HepG2 (cell line): ENCODE data around the gene APH1B. TPM values are rescaled to one million over a fixed set of nuclear protein-coding genes. Genes with fewer than 3 reads are reported as not detected.

Experiments used
- ATAC-seq: fragments of 200-7000 bp; cut with Tn5 transposase; 3 replicates; pipeline ENCODE4 v1.9.1; 2020; ENCODE audit warnings: mild to moderate bottlenecking, moderate library complexity
- BruUV-seq: library from RNA; stranded (reverse); fragments of 400-500 nt; replicated peaks from 2 replicates; lab custom pipeline; 2021; lab: Mats Ljungman, UMichigan
- CTCF ChIA-PET: fragments of 300-600 bp; formaldehyde crosslinking; extraction: SDS; loops from one replicate; lab custom pipeline; 2021; ENCODE audit warnings: low total read pairs, inconsistent platforms, low intra/inter-chr PET ratio; lab: Yijun Ruan, JAX
- POLR2A ChIA-PET: fragments of 350-600 bp; sonication (Branson Sonifier 250); formaldehyde crosslinking; loops from one replicate; lab custom pipeline; 2020; ENCODE audit warnings: antibody characterized with exemption, inconsistent platforms; lab: Yijun Ruan, JAX
- DNase-seq: peaks from one replicate; pipeline ENCODE4 v3.0.0-alpha.2; 2015; ENCODE audit warnings: low spot score
- FAIRE-seq: peaks from 3 replicates; lab custom pipeline; 2011; peaks lifted over from hg19 to GRCh38; lab: Jason Lieb, UNC
- H2AFZ ChIP-seq: one replicate; pipeline ENCODE4 v1.6.1; 2011; ENCODE audit warnings: low read length, inconsistent platforms
- H3K27ac ChIP-seq: fragments of 300-600 bp; 3 replicates; pipeline ENCODE4 v1.8.0; 2011; ENCODE audit warnings: mixed run types, mild to moderate bottlenecking, mixed read lengths, low read length, inconsistent platforms; ENCODE audit not compliant: insufficient read depth; ENCODE audit errors: extremely low read length
- H3K27me3 ChIP-seq, 2 experiments: fragments of 200-600 bp in 1 of 2; 2 replicates in 1 of 2; 3 replicates in 1 of 2; pipeline versions ENCODE4 v1.6.0 to v1.8.0; 2011; ENCODE audit warnings: low read length in 2 of 2, mild to moderate bottlenecking in 2 of 2, moderate library complexity in 2 of 2, inconsistent platforms in 1 of 2; ENCODE audit not compliant: insufficient read depth in 2 of 2, control insufficient read depth in 1 of 2
- H3K36me3 ChIP-seq, 2 experiments: fragments of 200-600 bp in 1 of 2; replicated peaks in 1 of 2; 2 replicates in 1 of 2; 3 replicates in 1 of 2; pipeline versions ENCODE4 v1.5.1 to v1.8.0; 2011; ENCODE audit warnings: low read length in 2 of 2, inconsistent platforms in 1 of 2; ENCODE audit not compliant: insufficient read depth in 2 of 2, control insufficient read depth in 1 of 2
- H3K4me1 ChIP-seq: 2 replicates; pipeline ENCODE4 v1.5.1; 2012; ENCODE audit warnings: low read length, inconsistent platforms; ENCODE audit not compliant: insufficient read depth
- H3K4me2 ChIP-seq: 2 replicates; pipeline ENCODE4 v1.6.0; 2011; ENCODE audit warnings: low read depth, low read length, inconsistent platforms
- H3K4me3 ChIP-seq, 3 experiments: fragments of 200-600 bp in 1 of 3; sonication (generic), shearing (Covaris generic) in 1 of 3; replicated peaks in 1 of 3; 2 replicates each; pipeline ENCODE4 v1.5.1; 2011 to 2016; ENCODE audit warnings: low read length in 3 of 3, inconsistent platforms in 2 of 3, low read depth in 2 of 3, mild to moderate bottlenecking in 2 of 3, control low read depth in 1 of 3, mixed read lengths in 1 of 3; ENCODE audit not compliant: insufficient read depth in 1 of 3
- H3K79me2 ChIP-seq: one replicate; pipeline ENCODE4 v1.6.1; 2011; ENCODE audit warnings: low read length, inconsistent platforms; ENCODE audit not compliant: insufficient read depth
- H3K9ac ChIP-seq: 2 replicates; pipeline ENCODE4 v1.6.0; 2011; ENCODE audit warnings: mild to moderate bottlenecking, low read depth, low read length, inconsistent platforms; ENCODE audit not compliant: insufficient read depth
- H3K9me3 ChIP-seq: 2 replicates; pipeline ENCODE4 v1.5.1; 2012; ENCODE audit warnings: mild to moderate bottlenecking, low read length
- H4K20me1 ChIP-seq: 2 replicates; pipeline ENCODE4 v1.6.0; 2011; ENCODE audit warnings: inconsistent platforms, mild to moderate bottlenecking, low read length, moderate library complexity; ENCODE audit not compliant: insufficient read depth
- AKAP8 ChIP-seq: sonication (generic); formaldehyde crosslinking; IDR thresholded peaks from 2 replicates; pipeline ENCODE4 v1.5.1; 2020; ENCODE audit warnings: mild to moderate bottlenecking, missing genetic modification reagents
- ATF4 ChIP-seq, 2 experiments: fragments of 450-650 bp in 1 of 2; sonication (generic) in 1 of 2; formaldehyde crosslinking; IDR thresholded peaks; 2 replicates each; pipeline versions ENCODE4 v1.5.0 to v1.8.0; 2020 to 2022; ENCODE audit warnings: mild to moderate bottlenecking in 1 of 2, missing genetic modification reagents in 1 of 2
- BRD4 ChIP-seq: sonication (generic); formaldehyde crosslinking; IDR thresholded peaks from 2 replicates; pipeline ENCODE4 v1.4.0; 2020; ENCODE audit warnings: missing genetic modification reagents
- HBP1 ChIP-seq: IDR thresholded peaks from 2 replicates; pipeline ENCODE4 v1.6.1; 2016; ENCODE audit warnings: low read depth, control low read depth
- HES4 ChIP-seq: sonication (generic); formaldehyde crosslinking; IDR thresholded peaks from 2 replicates; pipeline ENCODE4 v1.9.0; 2021; ENCODE audit warnings: mild to moderate bottlenecking, missing genetic modification reagents, borderline replicate concordance
- MED1 ChIP-seq: sonication (generic); formaldehyde crosslinking; IDR thresholded peaks from 2 replicates; pipeline ENCODE4 v1.4.0; 2020; ENCODE audit warnings: missing genetic modification reagents
- NFKBIZ ChIP-seq: IDR thresholded peaks from 2 replicates; pipeline ENCODE4 v1.6.1; 2018; ENCODE audit warnings: missing genetic modification reagents, missing compliant biosample characterization
- PTBP1 ChIP-seq: fragments of 200-400 bp; formaldehyde crosslinking; IDR thresholded peaks from 2 replicates; pipeline ENCODE4 v1.6.1; 2018; ENCODE audit warnings: low read length, low read depth; ENCODE audit not compliant: poor library complexity, severe bottlenecking
- RFX3 ChIP-seq: IDR thresholded peaks from 2 replicates; pipeline ENCODE4 v1.6.1; 2016; ENCODE audit warnings: missing biosample characterization, missing genetic modification reagents
- TEAD3 ChIP-seq: optimal IDR thresholded peaks from 2 replicates; pipeline ENCODE3; 2016; ENCODE audit warnings: borderline replicate concordance
- ZNF10 ChIP-seq: sonication (generic); formaldehyde crosslinking; IDR thresholded peaks from 2 replicates; pipeline ENCODE4 v1.4.0; 2020; ENCODE audit warnings: mild to moderate bottlenecking, low read depth, missing genetic modification reagents, borderline replicate concordance
- ZNF549 ChIP-seq: sonication (generic); formaldehyde crosslinking; IDR thresholded peaks from 2 replicates; pipeline ENCODE4 v1.5.0; 2020; ENCODE audit warnings: missing genetic modification reagents
- WGBS: methylation state at CpG from one replicate; pipeline ENCODE4 v1.1.6; 2017; ENCODE audit warnings: low lambda C conversion rate; 5-methylcytosine and 5-hydroxymethylcytosine counted together
- in situ Hi-C: cut with HindIII; loops from 2 replicates; pipeline ENCODE4 v1.10.0; 2017; ENCODE audit warnings: low pct_unique_long_range_greater_than_20kb; ENCODE audit not compliant: extremely low pct_ligation_motif_present
- intact Hi-C: fragments of 100-400 bp; cut with micrococcal nuclease; formaldehyde crosslinking; loops from one replicate; pipeline ENCODE4 v1.10.0; 2022; ENCODE audit not compliant: unreplicated experiment
- polyA plus RNA-seq, 8 experiments: library from polyadenylated mRNA; depleted of rRNA in 3 of 8; stranded (reverse) in 7 of 8; unstranded in 1 of 8; fragments of >200 nt; fragmentation: Illumina TruSeq in 4 of 8; extraction: Trizol in 4 of 8; gene quantifications; 2 replicates each; pipeline versions ENCODE4 v1.2.1 to v1.2.3, GENCODE V29; 2011 to 2016; ENCODE audit warnings: low read depth in 4 of 8, missing spikeins in 1 of 8, mixed read lengths in 1 of 8; ENCODE audit not compliant: insufficient read depth in 1 of 8
- total RNA-seq, 5 experiments: library from RNA; depleted of rRNA; stranded (reverse); fragments of >200 nt; fragmentation: Illumina TruSeq; extraction: Trizol; gene quantifications; 2 replicates each; pipeline ENCODE4 v1.2.3, GENCODE V29; 2016; ENCODE audit warnings: low read depth in 1 of 5
- TF ChIP-seq, protein P1 (sequence below): fragments of 450-650 bp; IDR thresholded peaks from 2 replicates; pipeline ENCODE4 v1.6.1; 2017
- TF ChIP-seq, protein P2 (sequence below): sonication (generic); formaldehyde crosslinking; IDR thresholded peaks from 2 replicates; pipeline ENCODE4 v1.4.0; 2020; ENCODE audit warnings: missing genetic modification reagents

Gene APH1B
- total and polyA plus RNA-seq, 2 of the 13 experiments (the other 11 are each of a cell fraction or from before 2014, with no cell fraction given): 0.45 to 1.00 TPM

- no peak overlapping the region for H2AFZ ChIP-seq
- CTCF ChIA-PET: no interaction called here
- in situ Hi-C loops: no loop called here
These were observed 46.6 kb downstream of the APH1B start for GRCh38 chr15:63323798-63324563.

More at GRCh38 chr15:63323798-63324563, 46.6 kb downstream of the APH1B start:
- Histone ChIP-seq H3K27me3 (peaks cover 1 to 4% of the 10 kb centered on the region in 2 experiments; a peak in 1 of 5 replicates), H3K36me3 (no peaks in the 10 kb centered on the region), H3K79me2 (no peaks in the 10 kb centered on the region), H3K4me3 (no peak overlapping the region), H3K9me3 (no peaks in the 10 kb centered on the region)
- no TSS peak for BruUV-seq
- no peak for FAIRE-seq
- POLR2A ChIA-PET: no interaction called here
- TF ChIP-seq RFX3 (CRISPR knock-in tag) (no peak), MED1 (CRISPR knock-in tag) (no peak), HBP1 (CRISPR knock-in tag) (no peak), PTBP1 (no peak), BRD4 (CRISPR knock-in tag) (no peak), AKAP8 (no peak), ZNF549 (no peak), TEAD3 (CRISPR knock-in tag) (no peak), HES4 (no peak), NFKBIZ (CRISPR knock-in tag) (no peak), ATF4 (CRISPR knock-in tag; IDR thresholded peaks at IDR 0.05) (no peak), ZNF10 (no peak)
- TF ChIP-seq, protein P1, sequence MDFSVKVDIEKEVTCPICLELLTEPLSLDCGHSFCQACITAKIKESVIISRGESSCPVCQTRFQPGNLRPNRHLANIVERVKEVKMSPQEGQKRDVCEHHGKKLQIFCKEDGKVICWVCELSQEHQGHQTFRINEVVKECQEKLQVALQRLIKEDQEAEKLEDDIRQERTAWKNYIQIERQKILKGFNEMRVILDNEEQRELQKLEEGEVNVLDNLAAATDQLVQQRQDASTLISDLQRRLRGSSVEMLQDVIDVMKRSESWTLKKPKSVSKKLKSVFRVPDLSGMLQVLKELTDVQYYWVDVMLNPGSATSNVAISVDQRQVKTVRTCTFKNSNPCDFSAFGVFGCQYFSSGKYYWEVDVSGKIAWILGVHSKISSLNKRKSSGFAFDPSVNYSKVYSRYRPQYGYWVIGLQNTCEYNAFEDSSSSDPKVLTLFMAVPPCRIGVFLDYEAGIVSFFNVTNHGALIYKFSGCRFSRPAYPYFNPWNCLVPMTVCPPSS: no peak
- TF ChIP-seq, protein P2, sequence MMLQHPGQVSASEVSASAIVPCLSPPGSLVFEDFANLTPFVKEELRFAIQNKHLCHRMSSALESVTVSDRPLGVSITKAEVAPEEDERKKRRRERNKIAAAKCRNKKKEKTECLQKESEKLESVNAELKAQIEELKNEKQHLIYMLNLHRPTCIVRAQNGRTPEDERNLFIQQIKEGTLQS (CRISPR knock-in tag): no peak
- TF ChIP-seq, all 625 proteins: peak for 0
- intact Hi-C loops: no loop called here
- H4K20me1 ChIP-seq: no peaks in the 10 kb centered on the region
- ATAC-seq (no peak), DNase-seq (peak; percentile 3)
- WGBS: 36% methylated on average over 8 of the region's 9 CpGs
- H3K9ac ChIP-seq: no peak overlapping the region
- no peak overlapping the region for H3K27ac ChIP-seq
- no peak overlapping the region for H3K4me2 ChIP-seq
- H3K4me1 ChIP-seq: no peaks in the 10 kb centered on the region
